ENCODE results near the gene NMB. TPM values are rescaled to one million over a fixed set of nuclear protein-coding genes. Genes with fewer than 3 reads are reported as not detected.
"Not testable (repeated sequence)": the region's sequence is repeated elsewhere in the genome, so short reads cannot be mapped to it uniquely, and the experiment has no call there.

Gene NMB
- total RNA-seq: 0.52 TPM

GRCh38 chr15:84658080-84658787 is at the start of gene NMB:
Gene NMB (minus strand): TSS chr15:84658199. CDS start chr15:84658152, 47 bp downstream.
- no peaks in the 10 kb centered on the region for H3K36me3 ChIP-seq (ENCODE audit: control insufficient read depth in 3 of 3, insufficient read depth in 3 of 3, low read length in 3 of 3)
- peak within 1 kb of the TSS; percentile 62 for H3K27ac ChIP-seq (ENCODE audit: low read depth, low read length)
- H3K4me3 ChIP-seq (ENCODE audit: low read length in 3 of 3): peak within 1 kb of the TSS; percentile 67 to 76 (median 74)
- peaks cover 20 to 38% (median 28%) of the 10 kb centered on the region in 3 donors for H3K4me1 ChIP-seq (ENCODE audit: control insufficient read depth in 3 of 3, insufficient read depth in 3 of 3, low read length in 3 of 3)
- no peaks in the 10 kb centered on the region for H3K27me3 ChIP-seq (ENCODE audit: control insufficient read depth in 3 of 3, insufficient read depth in 3 of 3, low read length in 3 of 3)
- H3K9me3 ChIP-seq (ENCODE audit: control insufficient read depth in 3 of 3, low read length in 3 of 3): no peaks in the 10 kb centered on the region
- H3K9ac ChIP-seq (ENCODE audit: low read depth in 1 of 3, low read length in 3 of 3): peak within 1 kb of the TSS; percentile 76 to 83 (median 79)

- Histone ChIP-seq H3K27me3 (ENCODE audit: control insufficient read depth in 3 of 3, insufficient read depth in 3 of 3, low read length in 3 of 3) (no peaks in the 10 kb centered on the region), H3K27ac (ENCODE audit: low read depth, low read length) (no peak overlapping the region), H3K4me3 (ENCODE audit: low read length in 3 of 3) (no peak overlapping the region), H3K4me1 (ENCODE audit: control insufficient read depth in 3 of 3, insufficient read depth in 3 of 3, low read length in 3 of 3) (peaks cover 9 to 16% (median 14%) of the 10 kb centered on the region in 3 donors), H3K9ac (ENCODE audit: low read depth in 1 of 3, low read length in 3 of 3) (no peak overlapping the region), H3K36me3 (ENCODE audit: control insufficient read depth in 3 of 3, insufficient read depth in 3 of 3, low read length in 3 of 3) (peaks cover 0 to 3% (median 0%) of the 10 kb centered on the region in 3 donors), H3K9me3 (ENCODE audit: control insufficient read depth in 3 of 3, low read length in 3 of 3) (no peaks in the 10 kb centered on the region)
Observed at GRCh38 chr15:84703808-84704207, 45.8 kb upstream of the NMB start.

GRCh38 chr15:84702961-84703482 is 45.0 kb upstream of the NMB start:
- peaks cover 9 to 16% (median 14%) of the 10 kb centered on the region in 3 donors for H3K4me1 ChIP-seq (ENCODE audit: control insufficient read depth in 3 of 3, insufficient read depth in 3 of 3, low read length in 3 of 3)
- H3K27ac ChIP-seq (ENCODE audit: low read depth, low read length): peak overlapping the region; percentile 20
- H3K4me3 ChIP-seq (ENCODE audit: low read length in 3 of 3): peak overlapping the region in 1 of 3 donors; percentile 22

GRCh38 chr15:84699538-84700191 is 41.7 kb upstream of the NMB start:
- Histone ChIP-seq H3K9me3 (ENCODE audit: control insufficient read depth in 3 of 3, low read length in 3 of 3) (no peaks in the 10 kb centered on the region), H3K36me3 (ENCODE audit: control insufficient read depth in 3 of 3, insufficient read depth in 3 of 3, low read length in 3 of 3) (no peaks in the 10 kb centered on the region), H3K4me1 (ENCODE audit: control insufficient read depth in 3 of 3, insufficient read depth in 3 of 3, low read length in 3 of 3) (peaks cover 9 to 22% (median 11%) of the 10 kb centered on the region in 3 donors), H3K27ac (ENCODE audit: low read depth, low read length) (no peak overlapping the region), H3K4me3 (ENCODE audit: low read length in 3 of 3) (no peak overlapping the region), H3K9ac (ENCODE audit: low read depth in 1 of 3, low read length in 3 of 3) (peak overlapping the region in 1 of 3 donors; percentile 5), H3K27me3 (ENCODE audit: control insufficient read depth in 3 of 3, insufficient read depth in 3 of 3, low read length in 3 of 3) (no peaks in the 10 kb centered on the region)

More at GRCh38 chr15:84702961-84703482, 45.0 kb upstream of the NMB start:
- H3K27me3 ChIP-seq (ENCODE audit: control insufficient read depth in 3 of 3, insufficient read depth in 3 of 3, low read length in 3 of 3): no peaks in the 10 kb centered on the region
- H3K9me3 ChIP-seq (ENCODE audit: control insufficient read depth in 3 of 3, low read length in 3 of 3): no peaks in the 10 kb centered on the region
- H3K36me3 ChIP-seq (ENCODE audit: control insufficient read depth in 3 of 3, insufficient read depth in 3 of 3, low read length in 3 of 3): no peaks in the 10 kb centered on the region
- no peak overlapping the region for H3K9ac ChIP-seq (ENCODE audit: low read depth in 1 of 3, low read length in 3 of 3)

GRCh38 chr15:84697236-84697990 is 39.4 kb upstream of the NMB start:
- Histone ChIP-seq H3K27ac (ENCODE audit: low read depth, low read length) (no peak overlapping the region), H3K36me3 (ENCODE audit: control insufficient read depth in 3 of 3, insufficient read depth in 3 of 3, low read length in 3 of 3) (no peaks in the 10 kb centered on the region), H3K4me1 (ENCODE audit: control insufficient read depth in 3 of 3, insufficient read depth in 3 of 3, low read length in 3 of 3) (peaks cover 0 to 9% (median under 1%) of the 10 kb centered on the region in 3 donors), H3K27me3 (ENCODE audit: control insufficient read depth in 3 of 3, insufficient read depth in 3 of 3, low read length in 3 of 3) (no peaks in the 10 kb centered on the region), H3K9ac (ENCODE audit: low read depth in 1 of 3, low read length in 3 of 3) (no peak overlapping the region), H3K4me3 (ENCODE audit: low read length in 3 of 3) (no peak overlapping the region), H3K9me3 (ENCODE audit: control insufficient read depth in 3 of 3, low read length in 3 of 3) (no peaks in the 10 kb centered on the region)

GRCh38 chr15:84696757-84697156 is 38.8 kb upstream of the NMB start:
- Histone ChIP-seq H3K4me3 (ENCODE audit: low read length in 3 of 3) (no peak overlapping the region), H3K27me3 (ENCODE audit: control insufficient read depth in 3 of 3, insufficient read depth in 3 of 3, low read length in 3 of 3) (no peaks in the 10 kb centered on the region), H3K36me3 (ENCODE audit: control insufficient read depth in 3 of 3, insufficient read depth in 3 of 3, low read length in 3 of 3) (no peaks in the 10 kb centered on the region), H3K9ac (ENCODE audit: low read depth in 1 of 3, low read length in 3 of 3) (no peak overlapping the region), H3K9me3 (ENCODE audit: control insufficient read depth in 3 of 3, low read length in 3 of 3) (no peaks in the 10 kb centered on the region), H3K4me1 (ENCODE audit: control insufficient read depth in 3 of 3, insufficient read depth in 3 of 3, low read length in 3 of 3) (peaks cover 0 to 9% (median 4%) of the 10 kb centered on the region in 3 donors), H3K27ac (ENCODE audit: low read depth, low read length) (no peak overlapping the region)

GRCh38 chr15:84690342-84690741 is 32.3 kb upstream of the NMB start:
- H3K9me3 ChIP-seq (ENCODE audit: control insufficient read depth in 3 of 3, low read length in 3 of 3): no peaks in the 10 kb centered on the region
- peaks cover 7 to 10% (median 8%) of the 10 kb centered on the region in 3 donors for H3K36me3 ChIP-seq (ENCODE audit: control insufficient read depth in 3 of 3, insufficient read depth in 3 of 3, low read length in 3 of 3)

GRCh38 chr15:84689858-84690257 is 31.9 kb upstream of the NMB start:
- H3K4me1 ChIP-seq (ENCODE audit: control insufficient read depth in 3 of 3, insufficient read depth in 3 of 3, low read length in 3 of 3): peaks cover 0 to 4% (median 0%) of the 10 kb centered on the region in 3 donors
- H3K9me3 ChIP-seq (ENCODE audit: control insufficient read depth in 3 of 3, low read length in 3 of 3): no peaks in the 10 kb centered on the region
- H3K4me3 ChIP-seq (ENCODE audit: low read length in 3 of 3): no peak overlapping the region
- H3K27ac ChIP-seq (ENCODE audit: low read depth, low read length): no peak overlapping the region
- H3K9ac ChIP-seq (ENCODE audit: low read depth in 1 of 3, low read length in 3 of 3): no peak overlapping the region
- H3K27me3 ChIP-seq (ENCODE audit: control insufficient read depth in 3 of 3, insufficient read depth in 3 of 3, low read length in 3 of 3): no peaks in the 10 kb centered on the region
- peaks cover 7 to 10% (median 8%) of the 10 kb centered on the region in 3 donors for H3K36me3 ChIP-seq (ENCODE audit: control insufficient read depth in 3 of 3, insufficient read depth in 3 of 3, low read length in 3 of 3)

More at GRCh38 chr15:84690342-84690741, 32.3 kb upstream of the NMB start:
- no peak overlapping the region for H3K27ac ChIP-seq (ENCODE audit: low read depth, low read length)
- peaks cover 0 to 4% (median 0%) of the 10 kb centered on the region in 3 donors for H3K4me1 ChIP-seq (ENCODE audit: control insufficient read depth in 3 of 3, insufficient read depth in 3 of 3, low read length in 3 of 3)
- no peak overlapping the region for H3K9ac ChIP-seq (ENCODE audit: low read depth in 1 of 3, low read length in 3 of 3)
- no peaks in the 10 kb centered on the region for H3K27me3 ChIP-seq (ENCODE audit: control insufficient read depth in 3 of 3, insufficient read depth in 3 of 3, low read length in 3 of 3)
- H3K4me3 ChIP-seq (ENCODE audit: low read length in 3 of 3): no peak overlapping the region

- not testable (repeated sequence) for H3K27me3 ChIP-seq (ENCODE audit: control insufficient read depth in 3 of 3, insufficient read depth in 3 of 3, low read length in 3 of 3); H3K4me3 ChIP-seq (ENCODE audit: low read length in 3 of 3); H3K27ac ChIP-seq (ENCODE audit: low read depth, low read length); H3K9me3 ChIP-seq (ENCODE audit: control insufficient read depth in 3 of 3, low read length in 3 of 3); H3K9ac ChIP-seq (ENCODE audit: low read depth in 1 of 3, low read length in 3 of 3); H3K4me1 ChIP-seq (ENCODE audit: control insufficient read depth in 3 of 3, insufficient read depth in 3 of 3, low read length in 3 of 3)
- H3K36me3 ChIP-seq (ENCODE audit: control insufficient read depth in 3 of 3, insufficient read depth in 3 of 3, low read length in 3 of 3): peaks cover 10 to 15% (median 13%) of the 10 kb centered on the region in 3 donors
Observed at GRCh38 chr15:84686446-84686845, 28.4 kb upstream of the NMB start.
